Anterior cingulate cortex (tissue), 58 donors: ENCODE measurements around the gene TBCD.
A peak's percentile ranks its signal among the peaks of the same experiment; 100 is the strongest.
"Not testable (repeated sequence)": the region's sequence is repeated elsewhere in the genome, so short reads cannot be mapped to it uniquely, and the experiment has no call there.

Source experiments
- DNase-seq, 58 donors: peaks; one replicate each; lab custom pipeline; 2025; lab: John Stamatoyannopoulos, UW

The TBCD gene

GRCh38 chr17:82957961-82958561 lies 206.2 kb downstream of the TBCD start:
- no peak for DNase-seq

- no peak for DNase-seq
These were observed 207.5 kb downstream of the TBCD start for GRCh38 chr17:82959242-82959930.

DNA sequence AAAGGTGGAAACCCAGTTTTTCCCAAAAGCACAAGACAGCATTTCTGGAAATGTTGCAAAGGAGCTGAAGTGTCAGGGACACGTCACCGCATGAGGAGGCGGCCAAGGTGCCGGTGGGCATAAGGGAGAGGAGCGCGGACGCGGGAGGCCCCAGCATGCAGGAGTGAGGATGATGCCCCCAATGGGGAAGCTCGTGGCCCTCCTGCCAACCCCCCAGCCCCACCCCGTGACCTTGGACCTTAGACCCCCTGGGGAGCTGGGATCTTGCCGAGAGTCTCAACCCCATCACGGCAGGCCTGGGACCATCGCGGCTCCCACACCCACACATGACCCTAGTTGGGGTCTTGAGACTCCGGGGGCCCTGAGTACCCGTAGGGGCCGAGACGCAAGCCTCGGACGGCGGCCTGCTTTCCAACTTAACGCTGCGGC lies 208.1 kb downstream of the TBCD start:
- DNase-seq: no peak

- DNase-seq: no peak
These were observed 208.8 kb downstream of the TBCD start for GRCh38 chr17:82960419-82961271.

- DNase-seq: no peak
These were observed 209.7 kb downstream of the TBCD start for GRCh38 chr17:82961366-82962162.

- no peak for DNase-seq
These were observed 210.4 kb downstream of the TBCD start for GRCh38 chr17:82962163-82962720.

DNA sequence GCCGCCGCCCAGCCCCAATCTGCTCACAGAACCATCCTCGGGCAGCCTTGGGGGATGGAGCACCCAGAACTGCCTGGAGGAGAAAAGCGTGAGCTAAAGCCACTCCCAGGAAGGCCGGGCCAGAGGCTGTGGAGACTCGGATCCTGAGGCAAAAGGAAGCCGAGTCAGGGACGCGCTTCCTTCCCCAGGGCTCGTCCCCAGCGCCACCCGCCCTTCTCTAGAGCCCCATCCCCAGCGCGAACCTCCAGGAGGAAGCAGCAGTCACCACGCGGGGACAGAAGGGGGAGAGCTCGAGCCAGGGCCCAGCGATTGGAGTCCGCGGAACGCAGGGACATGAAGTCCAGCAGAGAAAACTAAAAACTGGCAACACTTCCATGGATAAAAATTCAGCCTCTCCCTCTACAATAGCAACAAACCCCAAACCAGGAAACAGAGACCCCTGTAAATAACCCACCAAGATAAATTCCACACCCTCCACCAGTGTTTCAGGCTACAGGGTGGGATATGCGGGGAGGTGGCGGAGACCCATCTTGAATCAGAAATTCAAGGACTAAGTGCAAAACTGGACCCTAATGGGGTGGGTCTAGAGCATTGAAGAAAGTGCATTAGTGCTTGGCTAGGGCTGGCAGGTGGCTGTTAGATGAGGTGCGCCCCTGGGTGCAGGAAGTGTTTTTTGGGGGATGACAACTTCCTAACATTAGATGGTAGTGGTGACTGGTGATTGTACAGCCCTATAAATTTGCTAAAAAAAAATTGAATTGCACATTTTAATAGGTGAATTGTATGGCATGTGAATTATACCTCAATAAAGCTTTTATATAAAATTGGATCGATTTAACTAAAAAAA lies 211.5 kb downstream of the TBCD start:
- peak in 49 of 58 donors; percentile 5 to 74 (median 27) for DNase-seq

GRCh38 chr17:82964451-82964850 lies 212.6 kb downstream of the TBCD start:
- not testable (repeated sequence) for DNase-seq

- no peak for DNase-seq
These were observed 213.0 kb downstream of the TBCD start for GRCh38 chr17:82964851-82965341.

GRCh38 chr17:82965371-82965770 lies 213.5 kb downstream of the TBCD start:
- no peak for DNase-seq

- DNase-seq: no peak
These were observed 214.6 kb downstream of the TBCD start for GRCh38 chr17:82966415-82966814.

GRCh38 chr17:82967268-82968032 lies 215.6 kb downstream of the TBCD start:
- no peak for DNase-seq

DNA sequence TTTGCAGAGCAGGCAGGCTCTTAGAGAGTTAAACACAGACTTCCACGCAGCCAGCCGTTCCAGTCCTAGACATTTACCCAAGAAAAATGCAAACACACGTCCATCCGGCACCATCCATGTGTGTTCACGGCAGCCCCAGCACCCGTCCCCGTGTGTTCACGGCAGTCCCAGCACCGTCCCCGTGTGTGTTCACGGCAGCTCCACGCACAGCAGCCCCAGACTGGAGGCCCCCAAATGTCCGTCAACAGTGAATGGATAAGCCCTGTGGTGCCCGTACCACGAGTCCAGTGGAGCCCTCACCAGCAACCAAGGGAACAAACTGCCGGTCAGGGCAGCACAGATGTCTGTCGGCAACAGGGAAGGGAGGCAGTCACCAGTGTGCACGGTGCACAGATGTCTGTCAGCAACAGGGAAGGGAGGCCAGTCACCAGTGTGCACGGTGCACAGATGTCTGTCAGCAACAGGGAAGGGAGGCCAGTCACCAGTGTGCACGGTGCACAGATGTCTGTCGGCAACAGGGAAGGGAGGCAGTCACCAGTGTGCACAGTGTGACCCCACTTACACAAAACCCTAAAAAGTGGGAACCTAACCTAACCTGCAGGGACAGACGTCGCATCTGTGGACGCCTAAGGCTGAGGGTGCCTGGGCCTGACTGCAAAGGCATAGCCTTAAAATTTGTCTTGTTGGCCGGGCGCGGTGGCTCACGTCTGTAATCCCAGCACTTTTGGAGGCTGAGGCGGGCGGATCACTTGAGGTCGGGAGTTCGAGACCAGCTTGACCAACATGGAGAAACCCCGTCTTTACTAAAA lies 216.4 kb downstream of the TBCD start:
- DNase-seq: not testable (repeated sequence)

DNA sequence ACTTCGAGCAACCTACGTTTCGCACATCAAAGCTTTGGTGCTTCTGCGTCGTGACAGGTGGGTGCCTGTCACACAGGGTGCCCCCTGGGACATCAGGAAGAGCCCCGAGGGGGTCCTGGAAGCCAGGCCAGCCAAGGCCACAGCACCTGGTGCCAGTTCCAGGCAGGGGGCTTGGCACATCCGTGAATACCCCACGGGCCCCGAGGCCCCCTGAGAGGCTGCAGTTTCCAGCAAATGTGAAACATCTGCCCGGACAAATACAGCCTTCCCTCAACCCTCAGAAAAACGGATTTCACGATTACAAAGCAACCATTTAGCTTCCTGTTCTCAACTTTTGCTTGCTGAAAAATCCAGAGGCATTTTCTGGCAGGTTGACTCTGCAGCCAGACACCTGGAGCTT lies 218.2 kb downstream of the TBCD start:
- DNase-seq: no peak

- no peak for DNase-seq
These were observed 219.1 kb downstream of the TBCD start for GRCh38 chr17:82970818-82971590.

- no peak for DNase-seq
These were observed 221.0 kb downstream of the TBCD start for GRCh38 chr17:82972836-82973372.
